ENCODE results near the gene NOC4L. TPM values are rescaled to one million over a fixed set of nuclear protein-coding genes. Genes with fewer than 3 reads are reported as not detected.

NOC4L gene
- total RNA-seq (2021) (38.0 to 41.4 TPM (median 39.6 TPM) in 3 replicates), Bru-seq, nascent RNA (percentile 48 among the genes with signal in this experiment)
- long read RNA-seq, experiment 1, transcript NOC4L-201 (15 exons, 1,632 nt), result major isoform, 151 of 172 reads
- long read RNA-seq, experiment 1, partial matches to known transcripts, result 9 of 172 reads
- long read RNA-seq, experiment 1, other reads (novel, unspliced or antisense), result 12 of 172 reads
- long read RNA-seq, experiment 2, transcript NOC4L-201 (15 exons, 1,632 nt), result major isoform, 28 of 65 reads
- long read RNA-seq, experiment 2, partial matches to known transcripts, result 20 of 65 reads
- long read RNA-seq, experiment 2, other reads (novel, unspliced or antisense), result 16 of 65 reads
- long read RNA-seq, experiment 3, transcript NOC4L-201 (15 exons, 1,632 nt), result major isoform, 37 of 40 reads
- long read RNA-seq, experiment 3, partial matches to known transcripts, result 1 of 40 reads
- long read RNA-seq, experiment 3, other reads (novel, unspliced or antisense), result 2 of 40 reads

- POLR2A ChIA-PET, result no interaction called here
- H3K27me3 Mint-ChIP-seq (ENCODE audit: low read depth), result no peaks in the 10 kb centered on the region
- CTCF ChIA-PET, result interaction anchor here (1.0 to 1.9 kb wide), 2 partner anchors 10 kb away, joined by 4 read pairs; no protein-coding TSS in a partner anchor
- H3K4me1 Mint-ChIP-seq, result peaks cover 10% of the 10 kb centered on the region
- DNase-seq (ENCODE audit: low spot score), result peak; percentile 94
- ATAC-seq, result peak; percentile 79
- H3K9me3 Mint-ChIP-seq, result no peaks in the 10 kb centered on the region
- peak within 1 kb of the TSS; percentile 78 for H3K4me3 Mint-ChIP-seq
- peaks cover 12% of the 10 kb centered on the region for H3K36me3 Mint-ChIP-seq
- H3K27ac Mint-ChIP-seq, result peak within 1 kb of the TSS; percentile 60; the same call in 1 of the 2 replicates
- TF ChIP-seq STAT6 (CRISPR knock-in tag; conservative IDR thresholded peaks at IDR 0.05; ENCODE audit: low read depth) (0 out of 2 replicates have a peak, but pooled peaks have one; percentile 78), ZNF671 (CRISPR knock-in tag; IDR thresholded peaks at IDR 0.05) (no peak), ARID4B (CRISPR knock-in tag; IDR thresholded peaks at IDR 0.05; ENCODE audit: borderline replicate concordance) (peak; percentile 84; the same call in 1 of the 2 replicates), ESRRA (CRISPR knock-in tag; IDR thresholded peaks at IDR 0.05; ENCODE audit: borderline replicate concordance) (peak; percentile 57; the same call in 1 of the 2 replicates), ZNF219 (CRISPR knock-in tag; IDR thresholded peaks at IDR 0.05; ENCODE audit: borderline replicate concordance) (no peak), TEAD4 (CRISPR knock-in tag; IDR thresholded peaks at IDR 0.05) (peak; percentile 46), CREB1 (CRISPR knock-in tag; IDR thresholded peaks at IDR 0.05) (peak; percentile 99), ATF1 (CRISPR knock-in tag; IDR thresholded peaks at IDR 0.05) (peak; percentile 99; the same call in 1 of the 2 replicates), ZNF396 (CRISPR knock-in tag; IDR thresholded peaks at IDR 0.05; ENCODE audit: borderline replicate concordance) (no peak), ZNF232 (CRISPR knock-in tag; IDR thresholded peaks at IDR 0.05) (no peak), SMAD4 (CRISPR knock-in tag; IDR thresholded peaks at IDR 0.05) (no peak), RELA (CRISPR knock-in tag; IDR thresholded peaks at IDR 0.05; ENCODE audit: borderline replicate concordance) (no peak), FOXK1 (CRISPR knock-in tag; IDR thresholded peaks at IDR 0.05) (peak; percentile 99), NFE2L1 (CRISPR knock-in tag; IDR thresholded peaks at IDR 0.05) (peak; percentile 12; the same call in 1 of the 2 replicates), ETV6 (CRISPR knock-in tag; IDR thresholded peaks at IDR 0.05) (peak; percentile 82; the same call in 1 of the 2 replicates), NR2C2 (CRISPR knock-in tag; IDR thresholded peaks at IDR 0.05) (no peak), MYBL2 (CRISPR knock-in tag; IDR thresholded peaks at IDR 0.05) (peak; percentile 32), GTF2I (CRISPR knock-in tag; conservative IDR thresholded peaks at IDR 0.05) (no peak), JUN (CRISPR knock-in tag; IDR thresholded peaks at IDR 0.05) (peak; percentile 11; the same call in 1 of the 2 replicates), OVOL2 (CRISPR knock-in tag; IDR thresholded peaks at IDR 0.05; ENCODE audit: borderline replicate concordance) (no peak), ZNF532 (CRISPR knock-in tag; IDR thresholded peaks at IDR 0.05; ENCODE audit: borderline replicate concordance) (no peak)
- TF ChIP-seq, protein P1, sequence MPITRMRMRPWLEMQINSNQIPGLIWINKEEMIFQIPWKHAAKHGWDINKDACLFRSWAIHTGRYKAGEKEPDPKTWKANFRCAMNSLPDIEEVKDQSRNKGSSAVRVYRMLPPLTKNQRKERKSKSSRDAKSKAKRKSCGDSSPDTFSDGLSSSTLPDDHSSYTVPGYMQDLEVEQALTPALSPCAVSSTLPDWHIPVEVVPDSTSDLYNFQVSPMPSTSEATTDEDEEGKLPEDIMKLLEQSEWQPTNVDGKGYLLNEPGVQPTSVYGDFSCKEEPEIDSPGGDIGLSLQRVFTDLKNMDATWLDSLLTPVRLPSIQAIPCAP (CRISPR knock-in tag; IDR thresholded peaks at IDR 0.05), result no peak
- TF ChIP-seq, protein P2, sequence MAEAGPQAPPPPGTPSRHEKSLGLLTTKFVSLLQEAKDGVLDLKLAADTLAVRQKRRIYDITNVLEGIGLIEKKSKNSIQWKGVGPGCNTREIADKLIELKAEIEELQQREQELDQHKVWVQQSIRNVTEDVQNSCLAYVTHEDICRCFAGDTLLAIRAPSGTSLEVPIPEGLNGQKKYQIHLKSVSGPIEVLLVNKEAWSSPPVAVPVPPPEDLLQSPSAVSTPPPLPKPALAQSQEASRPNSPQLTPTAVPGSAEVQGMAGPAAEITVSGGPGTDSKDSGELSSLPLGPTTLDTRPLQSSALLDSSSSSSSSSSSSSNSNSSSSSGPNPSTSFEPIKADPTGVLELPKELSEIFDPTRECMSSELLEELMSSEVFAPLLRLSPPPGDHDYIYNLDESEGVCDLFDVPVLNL (CRISPR knock-in tag; IDR thresholded peaks at IDR 0.05; ENCODE audit: borderline replicate concordance, low read depth), result peak; percentile 54; the same call in 1 of the 2 replicates
Observed at GRCh38 chr12:132144115-132144809, at the start of gene NOC4L, which contains the start of gene DDX51. NOC4L (plus strand) TSS chr12:132144457; CDS start chr12:132144489, 32 bp downstream. DDX51 (minus strand) TSS chr12:132144319; CDS start chr12:132144296, 23 bp downstream.
